Glomerular endothelial cell (primary cell): ENCODE measurements around the gene MARCHF9. TPM values are rescaled to one million over a fixed set of nuclear protein-coding genes. Genes with fewer than 3 reads are reported as not detected.
"Not testable (repeated sequence)": the region's sequence is repeated elsewhere in the genome, so short reads cannot be mapped to it uniquely, and the experiment has no call there.

Source experiments
- DNase-seq: peaks from one replicate; pipeline ENCODE4 v3.0.0-alpha.2; 2011; ENCODE audit warnings: low read depth, low spot score; ENCODE audit errors: extremely low read depth
- total RNA-seq: library from RNA; depleted of rRNA; stranded (reverse); fragments of >200 nt; gene quantifications from 2 replicates; pipeline ENCODE4 v1.2.3, GENCODE V29; 2015

Gene MARCHF9
- total RNA-seq, 1 donor from 2014 or later, result 8.6 TPM

- DNase-seq, result no peak
Measured at GRCh38 chr12:57767876-57768275, 13.0 kb downstream of the MARCHF9 start.

- DNase-seq, result no peak
Measured at GRCh38 chr12:57769594-57769993, 14.7 kb downstream of the MARCHF9 start.

- no peak for DNase-seq
Measured at GRCh38 chr12:57770734-57771133, 15.8 kb downstream of the MARCHF9 start.

GRCh38 chr12:57771236-57771872 is 16.5 kb downstream of the MARCHF9 start:
- DNase-seq, result no peak

- peak; percentile 77 for DNase-seq
Measured at GRCh38 chr12:57771873-57772428, 17.0 kb downstream of the MARCHF9 start, which contains the start of gene METTL1. Gene METTL1 (minus strand): TSS chr12:57772105. CDS start chr12:57772083, 22 bp downstream.

- no peak for DNase-seq
Measured at GRCh38 chr12:57772429-57773322, 17.8 kb downstream of the MARCHF9 start, which contains the start of gene EEF1AKMT3. Gene EEF1AKMT3 (plus strand): TSS chr12:57772614. CDS start chr12:57772725, 111 bp downstream.

- not testable (repeated sequence) for DNase-seq
Measured at GRCh38 chr12:57774634-57775033, 19.7 kb downstream of the MARCHF9 start.

- DNase-seq, result no peak
Measured at GRCh38 chr12:57775044-57775443, 20.1 kb downstream of the MARCHF9 start.

GRCh38 chr12:57775563-57776246 is 20.8 kb downstream of the MARCHF9 start:
- DNase-seq, result no peak

- DNase-seq, result no peak
Measured at GRCh38 chr12:57776247-57776587, 21.3 kb downstream of the MARCHF9 start.

GRCh38 chr12:57777367-57777766 is 22.5 kb downstream of the MARCHF9 start:
- DNase-seq, result no peak

- no peak for DNase-seq
Measured at GRCh38 chr12:57777911-57778310, 23.0 kb downstream of the MARCHF9 start.

- DNase-seq, result no peak
Measured at GRCh38 chr12:57779736-57780135, 24.8 kb downstream of the MARCHF9 start.

- no peak for DNase-seq
Measured at GRCh38 chr12:57780284-57780897, 25.5 kb downstream of the MARCHF9 start.

- no peak for DNase-seq
Measured at GRCh38 chr12:57781244-57781643, 26.3 kb downstream of the MARCHF9 start.

- DNase-seq, result no peak
Measured at GRCh38 chr12:57781801-57782200, 26.9 kb downstream of the MARCHF9 start.

- DNase-seq, result no peak
Measured at GRCh38 chr12:57782243-57782607, 27.3 kb downstream of the MARCHF9 start.

GRCh38 chr12:57782608-57783465 is 27.9 kb downstream of the MARCHF9 start, which contains the start of gene TSFM:
Gene TSFM (plus strand): TSS chr12:57782787. CDS start chr12:57782802, 15 bp downstream.
- DNase-seq, result peak; percentile 68

- DNase-seq, result no peak
Measured at GRCh38 chr12:57783466-57783801, 28.5 kb downstream of the MARCHF9 start.

GRCh38 chr12:57783861-57784260 is 29.0 kb downstream of the MARCHF9 start:
- no peak for DNase-seq
